GM19468 (cell line): ENCODE results near the gene FTO.

Source experiments
- ATAC-seq: cut with Tn5 transposase; IDR thresholded peaks from one replicate; pipeline ENCODE4 v1.9.1; 2021; ENCODE audit warnings: mild to moderate bottlenecking, moderate library complexity, moderate number of reproducible peaks; ENCODE audit not compliant: unreplicated experiment; ENCODE audit errors: extremely low read depth

Gene FTO

GRCh38 chr16:53915452-53916160 is 211.7 kb downstream of the FTO start:
- no peak for ATAC-seq

DNA sequence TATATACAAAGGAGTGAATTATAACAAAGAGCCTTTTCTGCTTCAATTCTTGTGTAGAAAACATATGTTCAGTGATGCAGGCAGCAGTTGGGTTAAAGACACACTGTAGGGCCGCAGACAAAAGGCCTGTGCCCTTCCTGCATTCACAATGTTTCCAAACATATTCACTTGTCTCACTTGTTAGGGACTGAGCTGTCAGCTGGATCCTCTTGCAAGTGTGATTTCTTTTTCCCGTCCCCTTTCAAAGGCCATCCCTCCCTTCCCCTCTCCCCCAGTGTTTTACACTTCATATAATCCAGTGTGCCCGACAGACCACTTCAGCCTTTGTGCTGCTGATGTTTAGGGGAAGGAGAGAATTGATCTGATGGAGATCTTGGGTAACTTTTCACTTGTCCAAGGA is 217.0 kb downstream of the FTO start:
- no peak for ATAC-seq

DNA sequence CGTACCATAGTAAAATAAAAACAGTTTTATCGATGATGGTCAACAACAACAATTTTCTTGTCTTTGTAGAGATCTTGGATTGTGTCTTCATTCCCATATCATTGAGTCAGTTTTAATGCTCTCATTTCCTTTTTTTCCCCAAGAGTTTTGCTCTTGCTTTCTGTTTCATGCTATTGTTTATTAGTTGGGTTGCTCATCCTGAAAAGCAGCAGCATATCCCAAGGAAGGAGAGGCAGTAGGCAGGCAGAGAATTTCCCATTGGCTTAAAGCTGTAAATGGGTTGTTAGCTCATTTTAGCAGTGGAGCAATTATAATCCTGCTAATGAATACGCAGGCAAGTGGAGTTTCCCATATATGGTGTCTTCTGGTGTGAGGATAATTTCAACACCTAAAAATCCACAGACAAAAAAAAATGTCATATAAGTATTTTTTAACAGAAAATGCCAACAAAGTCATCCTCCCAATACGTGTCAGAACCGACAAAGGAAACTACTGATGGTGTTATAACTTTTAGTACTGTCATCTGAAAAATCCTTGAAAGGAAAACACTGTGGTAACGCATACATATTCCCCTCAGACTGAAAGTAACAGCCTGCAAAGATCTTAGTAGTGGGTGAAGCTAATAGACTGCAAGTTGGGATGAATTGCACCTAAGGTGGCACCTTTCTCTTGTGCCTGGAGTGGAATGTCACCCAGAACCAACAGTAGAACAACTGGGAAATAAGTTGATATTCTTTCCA is 218.3 kb downstream of the FTO start:
- no peak for ATAC-seq

DNA sequence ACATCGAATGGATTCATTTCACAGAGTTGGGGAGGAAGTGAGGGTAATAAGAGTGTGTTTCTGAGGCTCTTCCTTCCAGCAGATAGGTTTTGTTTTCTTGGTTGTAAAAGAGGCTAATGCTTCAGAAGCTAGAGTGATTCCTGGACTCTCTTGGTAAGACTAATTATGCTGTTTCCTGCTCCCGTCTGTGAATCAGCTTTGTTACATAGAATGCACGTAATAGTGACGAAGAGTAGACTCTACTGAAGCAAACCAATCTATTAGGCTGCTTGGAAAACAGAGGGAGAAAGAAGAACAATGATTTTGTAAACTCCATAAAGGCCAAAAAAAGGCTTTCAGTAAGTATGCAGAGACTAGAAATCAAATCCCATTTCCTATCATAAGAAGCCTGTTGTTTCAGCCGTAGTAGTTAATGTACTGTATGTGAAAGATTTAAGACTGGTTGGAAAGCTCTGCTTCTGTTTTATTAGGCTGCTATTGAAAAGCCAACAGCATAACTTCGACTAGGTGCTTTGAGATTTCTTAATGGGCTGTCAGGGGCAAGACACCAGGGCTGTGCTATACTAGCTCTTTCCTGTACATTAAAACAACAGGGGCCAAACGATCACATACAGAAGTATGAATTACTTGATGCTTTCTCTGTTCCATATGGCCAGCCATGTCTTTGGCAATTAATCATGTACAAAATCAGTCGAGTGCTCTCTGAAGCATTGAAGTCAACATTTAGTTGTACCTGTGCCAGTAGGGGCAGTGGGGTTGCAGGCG is 219.0 kb downstream of the FTO start:
- ATAC-seq, result no peak

- no peak for ATAC-seq
These were observed 220.6 kb downstream of the FTO start for GRCh38 chr16:53924331-53925106.

GRCh38 chr16:53925107-53925410 is 221.1 kb downstream of the FTO start:
- ATAC-seq, result no peak

DNA sequence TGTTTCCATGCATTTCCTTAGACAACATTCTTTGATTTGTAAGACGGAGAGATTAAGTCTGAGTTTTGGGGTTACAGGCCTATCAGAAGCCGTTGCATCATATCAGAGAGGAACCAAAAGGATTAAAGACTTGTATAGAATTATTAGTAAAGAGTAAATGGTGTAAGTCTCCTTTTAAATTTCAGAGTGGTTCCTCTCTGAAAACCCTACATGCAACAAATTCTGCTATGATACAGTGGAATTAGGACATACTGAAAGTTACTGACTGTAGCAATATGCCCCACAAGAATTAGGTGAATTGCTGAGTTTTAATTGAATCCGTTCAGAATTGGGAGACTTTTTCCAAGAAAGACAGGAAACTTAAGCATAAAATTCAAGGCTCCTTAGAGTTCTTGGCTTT is 221.6 kb downstream of the FTO start:
- no peak for ATAC-seq

GRCh38 chr16:53926209-53926608 is 222.3 kb downstream of the FTO start:
- ATAC-seq, result no peak

DNA sequence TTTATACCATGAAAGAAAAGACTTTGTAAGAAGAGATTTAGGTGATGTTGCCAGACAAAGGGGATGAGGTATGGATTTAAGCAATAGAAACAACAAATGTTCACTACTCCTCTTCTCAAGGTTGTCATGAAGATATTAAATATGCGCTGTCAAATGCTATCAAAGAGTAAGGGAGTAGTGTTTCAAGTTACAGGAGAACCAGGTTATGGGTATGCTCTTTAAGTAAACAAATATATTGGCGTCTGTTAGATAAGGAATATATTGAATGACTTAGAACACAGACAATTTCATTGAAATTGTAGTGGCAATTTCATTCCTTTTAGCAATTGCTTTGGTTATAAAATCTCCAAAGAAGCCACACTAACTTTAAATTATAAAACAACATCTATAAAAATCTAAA is 229.0 kb downstream of the FTO start:
- no peak for ATAC-seq

- ATAC-seq, result no peak
These were observed 229.5 kb downstream of the FTO start for GRCh38 chr16:53933407-53933806.

DNA sequence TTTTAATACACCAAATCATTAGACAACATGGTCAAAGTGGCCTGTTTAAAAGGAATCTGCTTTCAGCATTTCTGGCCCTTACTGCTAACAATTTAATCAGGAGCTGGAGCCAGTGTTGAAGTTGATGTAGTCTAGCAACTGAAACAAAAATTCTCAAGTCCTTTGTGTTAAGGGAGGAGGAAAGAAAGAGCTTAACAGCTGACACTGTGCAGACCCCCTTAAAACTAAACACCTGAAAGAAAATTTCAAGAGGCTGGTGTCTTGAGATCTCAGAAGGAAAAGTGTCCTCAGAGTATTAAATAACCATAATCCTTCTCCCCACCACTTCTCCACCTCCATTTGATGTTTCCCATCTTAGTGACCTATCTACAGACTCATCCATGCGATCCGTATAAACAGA is 232.1 kb downstream of the FTO start:
- ATAC-seq, result no peak

- no peak for ATAC-seq
These were observed 232.6 kb downstream of the FTO start for GRCh38 chr16:53936529-53936928.

DNA sequence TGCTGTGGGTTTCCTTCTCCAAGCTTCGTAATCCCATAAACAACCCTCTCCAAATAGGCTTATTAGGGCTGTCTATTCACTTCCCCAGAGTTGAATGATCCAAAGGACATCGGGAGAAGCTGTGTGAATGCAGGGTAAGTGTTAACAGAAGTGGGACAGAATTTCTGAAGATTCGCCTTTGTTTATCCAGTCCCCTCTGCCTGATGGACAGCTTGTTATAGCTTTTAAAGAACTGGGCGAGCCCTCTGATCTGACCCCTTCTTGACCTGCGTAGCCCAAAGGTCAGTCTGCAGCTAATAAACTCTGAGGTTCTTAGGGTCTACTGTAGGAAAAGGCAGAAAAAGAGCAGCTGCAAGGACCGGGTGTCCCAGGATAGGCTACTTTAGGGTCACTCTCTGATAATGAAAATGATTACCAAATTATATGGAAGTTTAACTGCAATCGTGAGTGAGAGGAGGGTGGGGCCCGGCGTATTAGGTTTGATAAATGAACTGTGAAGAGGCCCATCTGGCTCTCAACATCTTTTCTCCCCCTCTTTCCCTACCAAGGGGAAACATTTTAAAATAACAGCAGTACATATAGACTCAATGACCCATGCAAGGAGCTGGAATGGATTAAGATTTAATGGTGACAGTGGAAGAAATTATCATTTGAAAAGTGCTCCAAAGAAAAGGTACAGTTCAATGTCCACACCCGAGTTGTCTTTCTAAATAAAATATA is 233.4 kb downstream of the FTO start:
- no peak for ATAC-seq

DNA sequence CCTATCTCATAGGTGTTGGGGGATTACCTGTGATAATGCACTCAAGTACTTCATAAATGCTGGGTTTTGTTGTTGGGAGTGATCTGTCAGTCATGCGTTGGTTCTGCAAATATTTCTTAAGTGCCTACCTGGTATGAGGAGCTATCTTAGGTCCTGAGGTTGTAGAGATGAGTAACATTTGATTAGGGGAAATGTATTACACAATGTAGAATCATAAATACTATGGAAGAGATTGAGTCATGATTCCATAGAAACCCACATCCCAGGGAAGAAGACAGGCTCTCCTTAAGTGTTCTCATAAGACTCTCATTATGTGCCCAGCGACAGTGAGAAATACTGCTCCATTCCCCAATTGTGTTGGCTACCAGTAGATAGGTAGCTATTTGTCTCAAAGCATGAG is 240.1 kb downstream of the FTO start:
- no peak for ATAC-seq

- no peak for ATAC-seq
These were observed 242.0 kb downstream of the FTO start for GRCh38 chr16:53945996-53946395.

- ATAC-seq, result no peak
These were observed 242.9 kb downstream of the FTO start for GRCh38 chr16:53946746-53947386.

- ATAC-seq, result no peak
These were observed 243.7 kb downstream of the FTO start for GRCh38 chr16:53947642-53948041.

- ATAC-seq, result no peak
These were observed 244.4 kb downstream of the FTO start for GRCh38 chr16:53948326-53948725.

DNA sequence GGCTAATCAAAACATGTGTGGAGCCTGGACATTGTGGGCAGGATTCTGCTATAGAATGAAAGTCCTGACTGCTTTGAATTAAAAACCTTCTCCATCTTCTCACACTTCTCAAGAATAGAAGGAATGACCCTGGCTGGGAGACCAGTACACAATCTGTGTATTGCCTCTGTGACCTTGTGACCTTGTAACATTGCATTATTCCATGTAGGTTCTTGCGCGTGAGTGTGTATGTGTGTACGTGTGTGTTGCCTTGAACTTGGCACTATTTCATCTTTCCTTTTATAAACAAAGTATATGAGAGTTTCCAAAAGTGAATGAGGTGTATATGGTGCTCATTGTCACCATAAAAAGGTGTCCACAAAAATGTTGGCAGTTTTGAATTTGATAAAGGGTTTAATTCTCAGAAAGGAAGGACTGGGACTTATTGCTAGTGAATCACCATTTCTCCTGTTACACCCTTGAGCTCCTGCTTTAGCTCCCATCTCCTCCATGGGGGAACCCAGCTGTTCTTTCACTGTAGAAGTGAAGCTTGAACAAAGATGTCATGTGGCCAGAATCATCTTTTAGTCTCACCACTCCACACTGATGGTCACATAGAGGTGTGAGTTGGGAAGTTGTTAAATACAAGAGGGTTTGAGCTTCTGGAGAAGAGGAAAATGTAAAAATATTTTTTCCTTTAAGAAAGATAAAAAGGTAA is 244.9 kb downstream of the FTO start:
- ATAC-seq, result no peak
